Measurements from ENCODE around the gene RNF130. TPM values are rescaled to one million over a fixed set of nuclear protein-coding genes. Genes with fewer than 3 reads are reported as not detected.

Gene RNF130
- total RNA-seq, 1 experiment from 2014 or later: 58.5 TPM

GRCh38 chr5:180020176-180020575, 51.4 kb downstream of the RNF130 start:
- TF ChIP-seq TEAD4 (CRISPR knock-in tag; IDR thresholded peaks at IDR 0.05) (no peak), SOX15 (CRISPR knock-in tag; IDR thresholded peaks at IDR 0.05) (no peak), NR2C2 (CRISPR knock-in tag; IDR thresholded peaks at IDR 0.05) (no peak), IRF2 (CRISPR knock-in tag; IDR thresholded peaks at IDR 0.05; ENCODE audit: borderline replicate concordance, low read depth) (no peak), PRDM15 (CRISPR knock-in tag; IDR thresholded peaks at IDR 0.05) (no peak), ZNF416 (CRISPR knock-in tag; IDR thresholded peaks at IDR 0.05) (no peak), RELA (CRISPR knock-in tag; IDR thresholded peaks at IDR 0.05; ENCODE audit: borderline replicate concordance) (no peak), ZNF219 (CRISPR knock-in tag; IDR thresholded peaks at IDR 0.05; ENCODE audit: borderline replicate concordance) (no peak), ZNF138 (CRISPR knock-in tag; conservative IDR thresholded peaks at IDR 0.05) (no peak), ATF6 (CRISPR knock-in tag; IDR thresholded peaks at IDR 0.05) (no peak), ZNF512 (CRISPR knock-in tag; IDR thresholded peaks at IDR 0.05; ENCODE audit: borderline replicate concordance) (no peak), SMAD3 (CRISPR knock-in tag; IDR thresholded peaks at IDR 0.05; ENCODE audit: borderline replicate concordance) (no peak), ETV6 (CRISPR knock-in tag; IDR thresholded peaks at IDR 0.05) (no peak), HMGXB4 (CRISPR knock-in tag; IDR thresholded peaks at IDR 0.05) (no peak), ERG (CRISPR knock-in tag; IDR thresholded peaks at IDR 0.05) (no peak), ZNF121 (CRISPR knock-in tag; IDR thresholded peaks at IDR 0.05) (no peak)
- TF ChIP-seq, protein P1, sequence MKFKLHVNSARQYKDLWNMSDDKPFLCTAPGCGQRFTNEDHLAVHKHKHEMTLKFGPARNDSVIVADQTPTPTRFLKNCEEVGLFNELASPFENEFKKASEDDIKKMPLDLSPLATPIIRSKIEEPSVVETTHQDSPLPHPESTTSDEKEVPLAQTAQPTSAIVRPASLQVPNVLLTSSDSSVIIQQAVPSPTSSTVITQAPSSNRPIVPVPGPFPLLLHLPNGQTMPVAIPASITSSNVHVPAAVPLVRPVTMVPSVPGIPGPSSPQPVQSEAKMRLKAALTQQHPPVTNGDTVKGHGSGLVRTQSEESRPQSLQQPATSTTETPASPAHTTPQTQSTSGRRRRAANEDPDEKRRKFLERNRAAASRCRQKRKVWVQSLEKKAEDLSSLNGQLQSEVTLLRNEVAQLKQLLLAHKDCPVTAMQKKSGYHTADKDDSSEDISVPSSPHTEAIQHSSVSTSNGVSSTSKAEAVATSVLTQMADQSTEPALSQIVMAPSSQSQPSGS (CRISPR knock-in tag; IDR thresholded peaks at IDR 0.05; ENCODE audit: borderline replicate concordance, low read depth): no peak
- TF ChIP-seq, protein P2, sequence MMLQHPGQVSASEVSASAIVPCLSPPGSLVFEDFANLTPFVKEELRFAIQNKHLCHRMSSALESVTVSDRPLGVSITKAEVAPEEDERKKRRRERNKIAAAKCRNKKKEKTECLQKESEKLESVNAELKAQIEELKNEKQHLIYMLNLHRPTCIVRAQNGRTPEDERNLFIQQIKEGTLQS (CRISPR knock-in tag; conservative IDR thresholded peaks at IDR 0.05): no peak
- no peaks in the 10 kb centered on the region for H3K4me1 Mint-ChIP-seq
- ChIA-PET CTCF (no interaction called here), POLR2A (no interaction called here)
- peaks cover 31% of the 10 kb centered on the region for H3K36me3 Mint-ChIP-seq
- DNase-seq (ENCODE audit: low spot score) (no peak), ATAC-seq (no peak)
- no peak overlapping the region for H3K27ac Mint-ChIP-seq
- H3K27me3 Mint-ChIP-seq (ENCODE audit: low read depth): no peaks in the 10 kb centered on the region
- H3K4me3 Mint-ChIP-seq: no peak overlapping the region
- peaks cover 14% of the 10 kb centered on the region for H3K9me3 Mint-ChIP-seq
